GM19467 (cell line): ENCODE measurements around the gene UNCX.
"Not testable (repeated sequence)": the region's sequence is repeated elsewhere in the genome, so short reads cannot be mapped to it uniquely, and the experiment has no call there.

ENCODE experiments used
- ATAC-seq: cut with Tn5 transposase; IDR thresholded peaks from one replicate; pipeline ENCODE4 v1.9.1; 2021; ENCODE audit warnings: mild to moderate bottlenecking, moderate library complexity; ENCODE audit not compliant: unreplicated experiment

The UNCX gene

GRCh38 chr7:1232623-1233332 lies at the start of gene UNCX:
UNCX (plus strand) TSS chr7:1232872; CDS start chr7:1233018, 146 bp downstream.
- no peak for ATAC-seq

GRCh38 chr7:1187127-1187526 lies 45.5 kb upstream of the UNCX start:
- no peak for ATAC-seq

- no peak for ATAC-seq
Observed at GRCh38 chr7:1188720-1189294, 43.9 kb upstream of the UNCX start.

DNA sequence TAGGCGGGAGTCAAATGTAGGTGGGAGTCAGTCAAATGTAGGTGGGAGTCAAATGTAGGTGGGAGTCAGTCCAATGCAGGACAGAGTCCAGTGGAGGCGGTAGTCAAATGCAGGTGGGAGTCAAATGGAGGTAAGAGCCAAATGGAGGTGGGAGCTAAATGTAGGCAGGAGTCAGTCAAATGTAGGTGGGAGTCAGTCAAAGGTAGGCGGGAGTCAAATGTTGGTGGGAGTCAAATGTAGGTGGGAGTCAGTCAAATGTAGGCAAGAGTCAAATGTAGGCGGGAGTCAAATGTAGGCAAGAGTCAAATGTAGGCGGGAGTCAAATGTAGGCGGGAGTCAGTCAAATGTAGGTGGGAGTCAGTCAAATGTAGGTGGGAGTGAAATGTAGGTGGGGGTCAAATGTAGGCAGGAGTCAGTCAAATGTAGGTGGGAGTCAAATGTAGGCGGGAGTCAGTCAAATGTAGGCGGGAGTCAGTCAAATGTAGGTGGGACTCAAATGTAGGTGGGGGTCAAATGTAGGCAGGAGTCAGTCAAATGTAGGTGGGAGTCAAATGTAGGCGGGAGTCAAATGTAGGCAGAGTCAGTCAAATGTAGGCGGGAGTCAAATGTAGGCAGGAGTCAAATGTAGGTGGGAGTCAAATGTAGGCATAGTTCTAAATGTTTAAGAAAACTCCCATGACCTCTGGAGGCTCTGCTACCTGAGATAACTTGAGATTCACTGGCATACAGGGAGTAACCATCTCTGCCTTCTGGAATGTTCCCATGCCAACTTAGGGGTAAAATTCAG lies 42.5 kb upstream of the UNCX start:
- no peak for ATAC-seq

- no peak for ATAC-seq
Observed at GRCh38 chr7:1192171-1192676, 40.4 kb upstream of the UNCX start.

GRCh38 chr7:1193593-1194424 lies 38.9 kb upstream of the UNCX start:
- no peak for ATAC-seq

GRCh38 chr7:1196441-1196840 lies 36.2 kb upstream of the UNCX start:
- ATAC-seq = not testable (repeated sequence)

- no peak for ATAC-seq
Observed at GRCh38 chr7:1196950-1197349, 35.7 kb upstream of the UNCX start.

DNA sequence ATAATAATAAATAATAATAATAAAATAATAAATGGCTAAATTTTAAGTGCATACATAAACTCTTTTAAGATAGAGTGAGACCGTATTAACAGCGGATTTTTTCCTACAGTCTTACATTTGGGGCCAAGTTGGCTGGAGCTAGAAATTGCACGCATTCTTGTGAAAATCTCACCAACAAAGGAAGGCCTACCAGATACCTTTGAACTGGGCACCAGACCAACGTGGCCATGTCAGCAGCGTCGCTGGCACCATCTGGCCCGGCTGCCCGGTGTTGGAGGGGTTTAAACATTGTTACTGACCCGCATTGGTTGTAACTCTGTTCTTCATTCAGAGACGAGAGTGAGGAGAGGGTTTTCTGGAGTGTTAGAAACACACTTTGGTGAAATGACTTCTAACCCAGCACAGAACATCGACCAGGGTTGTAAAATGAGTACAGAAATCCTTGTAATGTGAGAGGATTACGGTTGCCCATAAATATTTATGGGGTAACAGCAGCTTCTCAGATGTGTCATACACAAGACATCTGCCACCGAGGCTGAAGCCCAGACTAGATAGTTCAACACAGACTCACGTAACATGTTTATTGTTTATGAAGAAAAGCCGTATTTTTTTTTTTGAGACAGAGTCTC lies 34.6 kb upstream of the UNCX start:
- no peak for ATAC-seq

GRCh38 chr7:1200045-1200444 lies 32.6 kb upstream of the UNCX start:
- no peak for ATAC-seq

DNA sequence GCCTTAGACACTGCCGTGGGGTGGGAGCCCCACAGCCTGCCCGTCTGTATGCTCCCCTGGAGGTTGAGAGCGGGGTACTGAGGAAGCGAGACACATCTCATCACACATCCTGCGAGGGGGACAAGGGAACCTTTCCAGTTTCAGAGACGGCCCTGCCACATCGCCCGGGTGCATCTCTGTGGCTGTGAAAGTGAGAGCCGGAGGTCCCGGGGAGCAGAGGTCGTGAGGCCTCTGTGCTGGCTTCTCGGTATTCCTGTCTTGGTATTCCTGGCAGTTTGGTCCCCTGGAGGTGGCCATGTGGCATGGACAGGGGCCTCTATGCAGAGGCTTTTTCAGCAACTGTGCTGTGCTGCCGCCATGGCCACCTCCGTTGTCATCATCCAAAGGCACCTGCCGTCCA lies 30.8 kb upstream of the UNCX start:
- ATAC-seq = no peak

DNA sequence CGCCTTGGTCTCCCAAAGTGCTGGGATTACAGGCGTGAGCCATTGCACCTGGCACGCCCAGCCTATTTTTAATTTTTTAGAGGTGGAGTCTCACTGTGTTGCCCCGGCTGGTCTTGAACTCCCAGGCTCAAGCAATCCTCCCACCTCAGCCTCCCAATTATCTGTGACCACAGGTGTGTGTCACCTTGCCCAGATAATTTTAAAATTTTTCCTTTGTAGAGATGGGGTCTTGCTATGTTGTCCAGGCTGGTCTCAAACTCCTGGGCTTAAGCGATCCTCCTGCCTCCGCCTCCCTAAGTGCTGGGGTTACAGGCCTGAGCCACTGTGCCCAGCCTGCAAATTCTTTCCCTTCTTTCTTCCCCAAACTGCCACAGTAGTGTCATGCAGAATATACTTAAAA lies 29.8 kb upstream of the UNCX start:
- not testable (repeated sequence) for ATAC-seq

- no peak for ATAC-seq
Observed at GRCh38 chr7:1204460-1205140, 28.1 kb upstream of the UNCX start.

DNA sequence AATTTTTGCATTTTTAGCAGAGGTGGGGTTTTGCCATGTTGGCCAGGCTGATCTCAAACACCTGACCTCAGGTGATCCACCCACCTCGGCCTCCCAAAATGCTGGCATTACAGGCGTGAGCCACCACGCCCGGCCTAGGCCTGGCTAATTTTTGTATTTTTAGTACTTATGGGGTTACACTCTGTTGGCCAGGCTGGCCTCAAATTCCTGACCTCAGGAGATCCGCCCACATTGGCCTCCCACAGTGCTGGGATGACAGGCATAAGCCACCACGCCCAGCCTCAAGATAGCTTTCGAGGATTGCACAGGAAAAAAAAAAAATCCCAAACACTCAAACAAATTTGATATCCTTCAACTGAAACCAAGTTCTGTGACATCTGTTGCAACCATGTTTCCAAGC lies 26.9 kb upstream of the UNCX start:
- not testable (repeated sequence) for ATAC-seq

DNA sequence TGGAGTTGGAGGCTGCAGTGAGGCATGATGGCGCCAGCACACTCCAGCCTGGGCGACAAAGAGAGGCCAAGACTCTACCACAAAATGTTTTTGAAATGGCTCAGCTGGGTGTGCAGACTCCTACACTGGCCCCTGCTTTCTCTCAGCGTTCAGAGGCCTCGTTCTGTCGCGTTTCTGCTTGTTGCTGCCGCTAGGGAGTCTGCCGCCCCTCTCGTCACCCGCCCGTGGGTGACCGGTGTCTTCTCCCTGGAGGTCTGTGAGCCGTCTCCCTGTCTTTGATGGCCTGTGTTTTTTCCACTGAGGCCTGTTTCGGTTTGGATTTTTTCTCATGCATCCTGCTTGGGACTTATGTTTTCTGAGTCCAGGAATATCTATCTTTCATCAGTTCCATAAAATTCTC lies 23.6 kb upstream of the UNCX start:
- ATAC-seq = no peak

DNA sequence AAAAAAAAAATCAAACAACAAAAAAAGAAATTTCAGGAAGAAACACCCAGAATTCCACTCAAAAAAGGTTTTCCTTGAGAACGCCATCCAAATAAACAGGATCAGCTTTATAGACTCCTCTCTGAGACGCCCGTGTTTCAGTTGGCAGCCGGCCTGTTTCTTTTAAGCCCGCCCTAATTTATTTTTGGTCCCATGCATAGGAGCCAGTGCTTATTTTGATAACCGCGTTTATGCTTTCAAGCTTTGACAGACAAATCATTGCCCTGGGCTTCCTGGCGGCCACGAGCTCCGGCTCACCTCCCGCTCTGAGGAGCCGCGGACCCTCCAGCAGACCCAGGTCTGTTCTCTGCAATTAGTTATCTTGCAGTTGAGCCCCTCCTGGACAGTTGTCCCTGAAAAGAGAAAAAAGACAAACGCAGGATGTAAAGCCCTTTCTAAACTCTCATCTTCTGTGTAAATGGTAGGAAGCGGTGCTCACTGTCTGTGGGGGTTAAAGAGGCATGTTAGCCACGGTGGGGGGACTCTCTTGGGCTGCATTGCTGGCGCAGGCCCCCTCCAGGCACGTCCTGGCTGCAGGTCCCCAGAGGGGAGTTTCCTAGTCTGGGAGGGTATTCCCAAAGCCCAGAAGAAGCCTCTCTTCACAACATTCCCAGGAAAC lies 22.2 kb upstream of the UNCX start:
- ATAC-seq = no peak

DNA sequence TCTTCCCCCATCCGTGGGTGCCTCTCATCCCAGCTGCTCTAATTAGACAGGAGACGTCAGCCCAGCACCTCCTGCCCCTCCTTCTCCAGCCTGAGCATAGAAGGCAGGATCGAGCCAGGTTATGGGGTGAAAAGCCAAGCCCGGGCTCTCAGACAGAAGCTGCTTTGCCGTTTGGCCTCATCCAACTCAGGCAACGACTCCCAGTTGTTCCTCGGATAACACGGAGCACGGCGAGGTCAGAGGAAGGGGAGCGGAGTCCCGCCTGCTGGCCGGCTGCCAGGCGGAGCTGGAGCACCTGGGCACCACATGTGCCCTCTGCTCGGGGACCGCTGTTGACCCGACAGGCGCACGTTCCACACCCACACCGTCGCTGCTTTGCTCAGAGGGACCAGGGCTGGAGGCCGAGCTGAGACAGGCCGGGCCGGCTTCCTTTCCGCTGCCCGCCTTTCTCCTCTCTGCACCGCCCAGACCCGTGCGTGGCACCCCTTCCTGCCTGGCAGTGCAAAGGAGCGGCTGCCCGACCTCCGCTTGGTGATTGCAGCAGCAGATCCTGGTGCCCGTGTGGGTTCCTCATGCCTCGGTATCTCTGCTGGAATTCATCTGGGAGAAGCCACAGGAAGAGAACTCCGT lies 21.6 kb upstream of the UNCX start:
- ATAC-seq = no peak

DNA sequence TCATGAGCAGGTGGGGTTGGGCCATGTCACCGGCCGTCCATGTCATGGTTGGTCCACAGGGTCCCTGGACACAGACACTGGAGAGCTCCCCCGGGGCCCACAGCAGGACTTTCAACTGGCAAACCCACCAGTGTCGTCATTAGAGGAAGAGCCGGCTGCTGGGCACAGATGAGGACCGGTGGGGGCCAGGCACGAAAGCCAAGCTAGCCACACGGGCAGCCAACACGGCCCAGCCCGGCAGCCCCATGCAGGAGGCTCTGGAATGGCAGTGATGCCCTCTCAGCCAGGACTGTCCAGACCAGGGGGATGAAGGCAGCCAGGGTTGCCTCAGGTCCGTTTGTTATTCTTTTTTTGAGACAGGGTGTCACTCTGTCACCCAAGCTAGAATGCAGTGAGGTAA lies 21.1 kb upstream of the UNCX start:
- ATAC-seq = no peak

DNA sequence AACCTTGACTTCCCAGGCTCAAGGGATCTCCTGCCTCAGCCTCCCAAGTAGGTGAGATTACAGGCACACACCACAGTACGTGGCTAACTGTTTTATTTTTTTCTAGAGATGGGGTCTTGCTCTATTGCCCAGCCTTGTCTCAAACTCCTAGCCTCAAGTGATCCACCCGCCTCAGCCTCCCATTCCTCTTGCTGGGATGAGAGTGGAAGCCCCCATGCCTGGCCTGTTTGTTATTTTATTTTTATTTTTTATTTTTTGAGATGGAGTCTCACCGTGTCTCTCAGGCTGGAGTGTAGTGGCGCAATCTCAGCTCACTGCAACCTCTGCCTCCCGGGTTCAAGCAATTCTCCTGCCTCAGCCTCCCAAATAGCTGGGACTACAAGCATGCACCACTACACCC lies 20.6 kb upstream of the UNCX start:
- ATAC-seq = not testable (repeated sequence)
